IPS-15b (cell line): ENCODE results near the gene DEAF1.

Experiments
- H3K27me3 ChIP-seq: one replicate; pipeline ENCODE4 v1.6.1; 2013; ENCODE audit warnings: low read length; ENCODE audit not compliant: control insufficient read depth, insufficient read depth
- H3K36me3 ChIP-seq: one replicate; pipeline ENCODE4 v1.6.1; 2013; ENCODE audit warnings: low read length; ENCODE audit not compliant: control insufficient read depth, insufficient read depth
- H3K4me1 ChIP-seq: one replicate; pipeline ENCODE4 v1.6.1; 2013; ENCODE audit warnings: mild to moderate bottlenecking, low read length; ENCODE audit not compliant: control insufficient read depth, insufficient read depth
- H3K4me3 ChIP-seq: one replicate; pipeline ENCODE4 v1.5.1; 2013; ENCODE audit warnings: low read depth, low read length
- H3K9ac ChIP-seq: one replicate; pipeline ENCODE4 v1.6.1; 2013; ENCODE audit warnings: low read depth, mild to moderate bottlenecking, low read length
- H3K9me3 ChIP-seq: one replicate; pipeline ENCODE4 v1.6.1; 2013; ENCODE audit warnings: mild to moderate bottlenecking, low read length; ENCODE audit not compliant: control insufficient read depth, insufficient read depth

The DEAF1 gene

DNA sequence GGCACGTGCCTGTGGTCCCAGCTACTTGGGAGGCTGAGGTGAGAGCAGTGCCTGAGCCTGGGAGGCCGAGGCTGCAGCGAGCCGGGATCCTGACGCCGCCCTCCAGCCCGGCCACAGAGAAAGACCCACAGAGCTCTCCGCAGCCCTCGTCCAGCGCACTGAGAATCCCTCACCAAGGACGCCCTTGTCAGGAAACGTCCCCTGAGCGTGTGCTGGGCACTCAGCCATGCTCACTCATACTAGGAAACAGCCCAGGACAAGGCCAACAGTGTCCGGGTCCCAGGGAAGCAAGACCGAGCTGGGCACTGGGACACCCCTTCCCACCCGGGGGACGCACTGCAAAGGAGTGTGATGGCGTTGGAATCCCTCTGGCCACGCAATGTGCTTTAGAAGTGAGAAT is 14.5 kb downstream of the DEAF1 start:
- Histone ChIP-seq H3K9ac (no peak overlapping the region), H3K36me3 (peaks cover 25% of the 10 kb centered on the region)

DNA sequence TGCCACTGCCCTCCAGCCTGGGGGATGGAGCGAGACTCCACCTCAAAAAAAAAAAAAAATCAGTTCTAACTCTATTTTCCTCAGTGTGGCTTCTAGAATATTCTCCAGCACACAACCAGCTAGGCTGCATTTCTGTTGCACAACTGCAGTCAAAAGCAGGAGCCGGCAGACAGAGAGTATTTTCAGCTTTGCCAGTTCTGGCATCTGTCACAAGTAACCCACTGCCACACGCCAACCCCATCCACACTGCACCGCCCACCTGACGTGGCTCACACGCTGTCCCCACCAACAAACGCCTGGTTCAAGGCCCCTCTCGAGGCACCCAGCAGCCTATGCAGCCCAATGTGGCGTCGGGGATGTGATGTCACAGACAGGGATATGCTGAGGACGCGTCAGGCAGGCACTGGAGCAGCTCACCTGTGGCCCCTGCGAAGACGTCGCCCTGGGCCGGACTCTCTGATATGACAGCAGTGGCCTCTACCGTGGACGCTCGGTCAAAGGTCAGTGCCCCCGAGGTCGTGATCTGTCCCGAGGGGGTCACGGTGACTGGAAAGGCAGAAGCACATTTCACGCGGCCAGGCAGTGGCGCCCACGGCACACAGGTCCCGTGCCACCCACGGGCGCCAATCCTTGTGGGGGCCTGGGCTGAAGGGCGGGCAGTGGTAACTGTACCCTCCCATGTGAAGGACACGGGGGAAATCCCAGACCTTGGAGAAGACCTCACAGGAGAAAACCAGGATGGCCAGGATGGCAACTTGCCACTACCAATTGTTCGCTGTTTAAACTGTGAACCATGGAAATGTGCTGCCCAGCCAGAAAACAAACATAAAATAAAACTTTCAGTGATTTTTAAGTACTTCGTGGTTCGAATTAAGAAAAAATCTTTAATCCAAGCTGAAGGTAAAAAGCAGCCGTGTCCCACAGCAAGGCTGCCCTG is 15.5 kb downstream of the DEAF1 start:
- peaks cover 8% of the 10 kb centered on the region for H3K4me1 ChIP-seq
- peaks cover 25% of the 10 kb centered on the region for H3K36me3 ChIP-seq
- no peak overlapping the region for H3K9ac ChIP-seq
- H3K27me3 ChIP-seq, result no peaks in the 10 kb centered on the region
- H3K4me3 ChIP-seq, result no peak overlapping the region
- H3K9me3 ChIP-seq, result no peaks in the 10 kb centered on the region

More for the DNA sequence above, 14.5 kb downstream of the DEAF1 start:
- peaks cover 8% of the 10 kb centered on the region for H3K4me1 ChIP-seq
- no peaks in the 10 kb centered on the region for H3K9me3 ChIP-seq
- no peak overlapping the region for H3K4me3 ChIP-seq
- H3K27me3 ChIP-seq, result no peaks in the 10 kb centered on the region

DNA sequence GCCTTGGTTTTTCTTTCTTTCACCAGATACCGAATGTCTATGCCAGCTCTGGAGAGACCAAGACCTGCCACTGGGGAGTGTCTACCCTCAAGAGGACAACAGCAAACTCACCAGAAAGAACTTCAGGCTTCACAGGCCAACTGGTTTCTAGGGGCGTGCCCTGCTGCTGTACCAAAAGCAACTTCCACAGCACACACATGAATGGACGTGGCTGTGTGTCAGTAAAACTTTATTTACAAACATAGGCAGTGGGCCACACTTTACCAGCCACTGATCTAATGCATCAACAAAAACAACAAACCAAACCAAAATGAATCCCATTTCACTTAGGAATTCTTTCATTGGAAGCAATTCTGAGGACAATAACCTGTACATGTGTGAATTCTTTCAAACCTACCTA is 16.7 kb downstream of the DEAF1 start:
- Histone ChIP-seq H3K36me3 (peaks cover 33% of the 10 kb centered on the region), H3K9me3 (no peaks in the 10 kb centered on the region), H3K4me3 (no peak overlapping the region), H3K9ac (no peak overlapping the region), H3K27me3 (no peaks in the 10 kb centered on the region), H3K4me1 (peaks cover 4% of the 10 kb centered on the region)

DNA sequence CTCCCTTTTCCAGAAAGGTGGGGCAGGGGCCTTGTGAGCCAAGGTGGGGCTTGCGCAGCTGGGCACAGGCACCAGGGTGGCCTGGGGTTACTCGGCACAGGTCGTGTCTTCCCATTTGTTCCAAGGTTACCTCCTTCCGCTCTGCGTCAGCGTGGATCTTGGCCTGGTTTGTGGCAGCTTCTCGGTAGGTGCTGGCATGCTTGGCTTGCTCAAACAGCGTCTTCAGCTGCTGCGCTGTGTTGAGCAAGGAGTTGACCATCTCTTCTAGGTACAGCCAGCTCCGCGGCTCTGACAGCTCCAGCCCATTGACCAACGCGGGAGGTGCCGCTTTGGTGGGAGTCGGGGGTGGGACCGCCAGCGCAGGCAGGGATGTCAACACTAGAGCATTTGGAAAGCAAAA is 20.6 kb downstream of the DEAF1 start:
- Histone ChIP-seq H3K4me3 (no peak overlapping the region), H3K9me3 (no peaks in the 10 kb centered on the region), H3K27me3 (no peaks in the 10 kb centered on the region), H3K4me1 (no peaks in the 10 kb centered on the region), H3K9ac (no peak overlapping the region), H3K36me3 (peaks cover 16% of the 10 kb centered on the region)

DNA sequence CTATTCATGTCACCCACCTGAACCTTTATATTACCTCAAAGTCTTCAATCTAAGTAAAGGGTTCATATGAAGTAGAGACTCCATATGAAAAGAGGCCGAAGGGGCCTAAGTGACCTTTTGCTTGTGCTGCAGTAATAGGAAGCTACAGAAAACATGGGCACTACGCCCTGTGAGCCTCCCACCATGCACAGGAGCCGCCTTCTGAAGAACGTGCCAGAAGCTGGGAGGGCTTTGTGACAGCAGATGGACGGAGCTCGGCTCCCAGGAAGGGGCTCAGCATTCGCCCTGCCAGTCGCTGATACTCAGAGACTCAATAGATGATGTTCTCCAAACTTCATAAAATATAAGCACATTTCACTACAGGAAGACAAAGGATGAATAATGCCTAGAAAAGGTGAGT is 21.2 kb downstream of the DEAF1 start:
- Histone ChIP-seq H3K9me3 (no peaks in the 10 kb centered on the region), H3K36me3 (peaks cover 15% of the 10 kb centered on the region)

DNA sequence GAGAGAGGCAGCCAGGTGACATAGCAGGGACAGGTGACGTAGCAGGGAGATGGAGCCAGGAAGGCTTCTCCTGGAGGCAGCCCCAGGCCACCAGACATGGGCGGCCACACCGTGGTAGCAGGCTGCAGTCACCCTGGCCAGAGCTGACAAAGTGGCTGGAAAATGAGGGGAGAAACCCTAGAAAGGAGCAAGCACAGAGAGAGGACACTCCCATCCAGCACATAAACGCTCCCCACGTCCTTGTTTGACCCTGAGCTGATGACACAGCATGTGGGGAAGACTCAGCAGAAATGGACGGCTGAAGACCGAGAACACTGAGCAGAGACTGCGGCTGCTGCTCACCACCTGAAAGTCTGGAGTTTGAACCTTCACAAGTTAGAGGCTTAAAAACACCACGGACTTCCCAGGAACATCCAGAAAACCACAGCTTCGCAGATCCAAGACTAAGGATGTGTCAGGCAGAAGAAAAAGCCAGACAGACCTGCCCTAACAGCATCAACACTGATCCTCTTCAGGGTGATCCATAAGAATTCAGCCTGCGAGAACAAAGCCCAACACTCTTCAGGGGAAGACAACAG is 29.2 kb downstream of the DEAF1 start:
- Histone ChIP-seq H3K4me1 (no peaks in the 10 kb centered on the region), H3K27me3 (no peaks in the 10 kb centered on the region), H3K9me3 (no peaks in the 10 kb centered on the region), H3K4me3 (no peak overlapping the region), H3K36me3 (peaks cover 4% of the 10 kb centered on the region), H3K9ac (no peak overlapping the region)

More for the DNA sequence above, 21.2 kb downstream of the DEAF1 start:
- no peaks in the 10 kb centered on the region for H3K27me3 ChIP-seq
- H3K4me1 ChIP-seq, result no peaks in the 10 kb centered on the region
- no peak overlapping the region for H3K4me3 ChIP-seq
- no peak overlapping the region for H3K9ac ChIP-seq

DNA sequence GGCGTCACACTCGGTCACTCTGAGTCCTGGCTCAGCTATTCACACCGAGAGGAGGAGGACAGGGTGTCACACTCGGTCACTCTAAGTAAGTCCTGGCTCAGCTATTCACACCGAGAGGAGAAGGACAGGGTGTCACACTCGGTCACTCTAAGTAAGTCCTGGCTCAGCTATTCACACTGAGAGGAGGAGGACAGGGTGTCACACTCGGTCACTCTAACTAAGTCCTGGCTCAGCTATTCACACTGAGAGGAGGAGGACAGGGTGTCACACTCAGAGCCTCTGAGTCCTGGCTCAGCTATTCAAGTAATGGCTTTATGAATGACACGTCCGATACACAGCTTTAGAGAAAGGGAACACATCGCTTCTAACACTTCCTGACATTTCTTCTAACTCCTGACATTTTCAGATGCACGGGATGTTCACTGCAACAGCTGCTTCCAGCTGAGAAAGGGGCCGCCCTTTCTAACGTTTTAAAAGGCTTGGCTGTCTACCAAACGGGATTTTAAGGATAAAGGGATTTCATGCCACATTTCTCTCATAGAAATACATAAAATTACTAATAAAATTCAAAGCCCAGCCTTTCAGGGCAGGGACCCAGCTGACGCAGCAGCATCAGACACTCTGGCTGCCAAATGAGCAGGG is 29.8 kb downstream of the DEAF1 start:
- Histone ChIP-seq H3K4me3 (no peak overlapping the region), H3K36me3 (peaks cover 4% of the 10 kb centered on the region), H3K27me3 (no peaks in the 10 kb centered on the region), H3K9me3 (no peaks in the 10 kb centered on the region), H3K4me1 (no peaks in the 10 kb centered on the region), H3K9ac (no peak overlapping the region)

DNA sequence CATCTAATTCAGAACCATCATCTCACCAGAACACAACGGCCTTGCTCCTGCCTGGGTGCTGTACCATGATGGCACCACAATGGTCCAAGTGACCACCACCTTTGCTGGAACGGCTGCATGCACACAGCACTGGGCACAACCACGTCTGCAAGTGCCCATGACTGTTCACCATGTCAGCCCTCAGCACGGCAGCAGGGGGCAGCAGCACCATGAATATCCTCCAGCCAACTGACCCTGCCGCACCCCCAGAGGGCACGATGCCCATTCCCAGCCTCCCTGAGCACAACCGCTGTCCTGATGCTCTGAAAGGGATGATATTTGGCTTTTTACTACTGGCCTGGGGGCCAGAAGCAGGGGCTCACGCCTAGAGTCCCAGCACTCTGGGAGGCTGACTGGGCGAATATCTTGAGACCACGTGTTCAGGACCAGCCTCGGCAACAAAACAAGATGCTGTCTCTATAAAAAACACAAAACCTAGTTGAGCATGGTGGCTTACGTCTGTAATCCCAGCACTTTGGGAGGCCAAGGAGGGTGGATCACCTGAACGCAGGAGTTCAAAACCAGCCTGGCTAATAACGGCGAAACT is 32.2 kb downstream of the DEAF1 start:
- H3K9ac ChIP-seq, result no peak overlapping the region
- peaks cover 10% of the 10 kb centered on the region for H3K36me3 ChIP-seq
- no peaks in the 10 kb centered on the region for H3K27me3 ChIP-seq
- H3K4me1 ChIP-seq, result no peaks in the 10 kb centered on the region
- H3K9me3 ChIP-seq, result no peaks in the 10 kb centered on the region
- H3K4me3 ChIP-seq, result no peak overlapping the region

DNA sequence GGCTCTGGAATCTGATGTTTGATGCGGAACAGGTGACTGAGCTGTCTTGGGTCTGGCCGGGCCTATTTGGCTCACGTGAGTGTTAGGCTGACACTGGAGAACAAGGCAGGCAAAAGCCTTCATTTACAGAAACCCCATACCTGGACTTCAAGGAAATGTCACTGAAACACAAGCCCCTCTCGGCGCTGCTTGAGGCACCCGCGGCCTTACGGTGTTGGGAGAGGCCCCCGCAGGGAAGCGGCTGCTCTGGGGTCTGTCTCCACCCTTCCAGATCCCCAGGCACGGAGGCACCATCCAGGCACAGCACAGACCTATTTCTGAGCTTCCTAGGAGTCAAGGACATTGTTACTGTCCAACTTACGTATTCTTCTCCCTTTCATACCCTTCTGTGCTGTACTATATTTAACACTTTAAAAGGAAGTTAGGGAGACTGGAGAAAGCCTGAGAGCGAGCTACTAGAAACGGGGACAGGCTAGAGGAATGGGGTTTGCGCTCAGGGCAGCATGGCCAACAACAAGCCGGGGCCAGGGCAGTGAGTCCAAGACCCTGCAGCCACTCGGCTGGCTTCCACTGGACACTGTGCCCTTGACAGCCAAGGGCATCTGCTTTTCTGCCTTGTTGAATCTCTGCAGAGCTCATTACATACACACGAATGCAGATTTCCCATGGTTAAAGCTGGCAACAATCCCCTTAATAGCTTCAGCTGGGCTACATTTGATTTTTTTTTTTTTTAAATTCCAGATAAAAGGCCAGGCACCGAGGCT is 34.2 kb downstream of the DEAF1 start:
- no peaks in the 10 kb centered on the region for H3K9me3 ChIP-seq
- peaks cover 12% of the 10 kb centered on the region for H3K36me3 ChIP-seq
- H3K4me3 ChIP-seq, result no peak overlapping the region
- no peak overlapping the region for H3K9ac ChIP-seq
- no peaks in the 10 kb centered on the region for H3K4me1 ChIP-seq
- H3K27me3 ChIP-seq, result no peaks in the 10 kb centered on the region

DNA sequence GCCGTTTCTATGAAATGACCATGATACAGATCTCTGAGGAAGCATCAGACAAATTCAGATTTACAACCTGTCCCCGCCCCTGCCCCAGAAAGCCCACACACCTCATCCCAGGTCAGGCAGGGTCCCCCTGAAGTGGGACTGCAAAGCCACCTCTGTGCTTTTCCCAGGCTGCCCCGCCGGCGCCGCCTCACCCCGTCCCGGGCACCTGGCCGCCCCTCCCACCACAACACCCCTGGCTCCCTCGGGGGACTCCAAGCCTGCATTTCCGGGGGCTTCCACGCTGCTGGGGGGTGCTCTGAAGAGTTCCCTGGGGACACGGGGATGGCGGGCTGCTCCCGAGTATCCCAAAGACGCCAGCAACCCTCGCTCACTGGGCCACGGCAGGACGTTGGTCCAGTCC is 34.7 kb downstream of the DEAF1 start:
- H3K9ac ChIP-seq, result no peak overlapping the region
- no peaks in the 10 kb centered on the region for H3K4me1 ChIP-seq
- no peaks in the 10 kb centered on the region for H3K27me3 ChIP-seq
- H3K4me3 ChIP-seq, result no peak overlapping the region
- peaks cover 12% of the 10 kb centered on the region for H3K36me3 ChIP-seq
- no peaks in the 10 kb centered on the region for H3K9me3 ChIP-seq

DNA sequence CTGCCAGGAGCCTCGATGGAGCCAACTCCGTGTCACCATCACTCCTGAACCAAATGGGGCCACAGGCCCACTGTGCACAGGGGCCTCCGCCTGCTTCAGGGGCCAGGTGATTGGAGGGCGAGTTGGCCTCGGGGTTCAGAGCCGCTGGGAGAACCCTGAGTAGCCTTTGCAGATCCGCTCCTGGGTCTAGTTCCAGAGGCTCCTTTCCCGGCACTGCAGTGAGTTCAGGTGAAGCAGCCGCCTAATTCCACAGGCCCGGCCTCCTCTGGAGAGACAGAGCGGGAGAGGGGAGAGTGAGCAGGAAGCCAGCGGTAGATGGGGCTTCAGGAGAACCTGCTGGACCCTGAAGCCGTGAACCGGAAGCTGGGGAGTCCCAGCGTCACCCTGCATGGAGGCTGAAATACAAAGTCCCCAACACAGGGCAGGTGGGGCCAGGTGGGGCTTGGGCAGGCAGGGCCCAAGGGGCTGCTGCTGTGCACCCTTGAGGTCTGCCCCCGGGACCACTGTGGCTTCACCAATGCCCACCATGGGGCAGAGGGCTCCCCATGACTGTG is 35.4 kb downstream of the DEAF1 start:
- no peaks in the 10 kb centered on the region for H3K9me3 ChIP-seq
- H3K4me3 ChIP-seq, result no peak overlapping the region
- no peaks in the 10 kb centered on the region for H3K27me3 ChIP-seq
- peaks cover 12% of the 10 kb centered on the region for H3K36me3 ChIP-seq
- H3K4me1 ChIP-seq, result no peaks in the 10 kb centered on the region
- no peak overlapping the region for H3K9ac ChIP-seq
